ENCODE data around the gene ZNF385C. TPM values are rescaled to one million over a fixed set of nuclear protein-coding genes. Genes with fewer than 3 reads are reported as not detected.

Gene ZNF385C
- total RNA-seq, 1 donor from 2014 or later, result not detected

DNA sequence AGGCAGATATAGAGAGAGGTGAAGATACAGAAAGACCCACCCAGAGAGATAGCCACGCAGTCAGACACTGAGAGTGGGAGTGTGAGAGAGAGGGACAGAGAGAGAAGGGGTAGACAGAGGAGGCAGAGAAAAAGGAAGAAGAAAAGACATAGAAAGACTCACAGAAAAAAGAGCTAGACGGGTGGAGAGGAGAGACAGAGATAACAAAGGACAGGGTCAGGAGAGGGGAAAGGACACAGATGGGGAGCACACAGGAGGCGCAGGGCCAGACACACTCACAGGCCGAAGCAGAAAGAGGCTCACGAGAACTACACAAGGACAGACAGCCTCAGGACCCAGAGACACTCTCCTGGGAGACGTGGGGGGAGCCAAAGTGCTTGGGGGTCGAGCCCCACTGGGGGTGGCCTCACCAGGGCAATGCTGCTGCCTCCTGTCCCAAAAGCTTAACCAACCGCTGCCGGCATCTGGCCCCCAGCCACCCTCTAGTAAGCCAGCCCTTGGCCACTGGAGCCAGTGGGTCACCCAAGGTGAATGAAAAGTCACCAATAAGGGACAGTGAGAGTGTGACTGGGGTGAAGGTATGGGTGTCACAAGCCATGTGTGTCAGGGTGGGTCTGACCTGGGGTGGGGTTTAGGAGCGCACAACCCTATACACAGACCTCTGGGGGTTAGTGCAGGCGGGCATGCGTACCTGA, 3.8 kb downstream of the ZNF385C start:
- TF ChIP-seq, protein P1, sequence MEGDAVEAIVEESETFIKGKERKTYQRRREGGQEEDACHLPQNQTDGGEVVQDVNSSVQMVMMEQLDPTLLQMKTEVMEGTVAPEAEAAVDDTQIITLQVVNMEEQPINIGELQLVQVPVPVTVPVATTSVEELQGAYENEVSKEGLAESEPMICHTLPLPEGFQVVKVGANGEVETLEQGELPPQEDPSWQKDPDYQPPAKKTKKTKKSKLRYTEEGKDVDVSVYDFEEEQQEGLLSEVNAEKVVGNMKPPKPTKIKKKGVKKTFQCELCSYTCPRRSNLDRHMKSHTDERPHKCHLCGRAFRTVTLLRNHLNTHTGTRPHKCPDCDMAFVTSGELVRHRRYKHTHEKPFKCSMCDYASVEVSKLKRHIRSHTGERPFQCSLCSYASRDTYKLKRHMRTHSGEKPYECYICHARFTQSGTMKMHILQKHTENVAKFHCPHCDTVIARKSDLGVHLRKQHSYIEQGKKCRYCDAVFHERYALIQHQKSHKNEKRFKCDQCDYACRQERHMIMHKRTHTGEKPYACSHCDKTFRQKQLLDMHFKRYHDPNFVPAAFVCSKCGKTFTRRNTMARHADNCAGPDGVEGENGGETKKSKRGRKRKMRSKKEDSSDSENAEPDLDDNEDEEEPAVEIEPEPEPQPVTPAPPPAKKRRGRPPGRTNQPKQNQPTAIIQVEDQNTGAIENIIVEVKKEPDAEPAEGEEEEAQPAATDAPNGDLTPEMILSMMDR (conservative IDR thresholded peaks at IDR 0.05; ENCODE audit: low read depth, low read length), result no peak
- no peak overlapping the region for H3K4me3 ChIP-seq (ENCODE audit: low read depth, low read length)
- DNase-seq (ENCODE audit: low read depth), result no peak

DNA sequence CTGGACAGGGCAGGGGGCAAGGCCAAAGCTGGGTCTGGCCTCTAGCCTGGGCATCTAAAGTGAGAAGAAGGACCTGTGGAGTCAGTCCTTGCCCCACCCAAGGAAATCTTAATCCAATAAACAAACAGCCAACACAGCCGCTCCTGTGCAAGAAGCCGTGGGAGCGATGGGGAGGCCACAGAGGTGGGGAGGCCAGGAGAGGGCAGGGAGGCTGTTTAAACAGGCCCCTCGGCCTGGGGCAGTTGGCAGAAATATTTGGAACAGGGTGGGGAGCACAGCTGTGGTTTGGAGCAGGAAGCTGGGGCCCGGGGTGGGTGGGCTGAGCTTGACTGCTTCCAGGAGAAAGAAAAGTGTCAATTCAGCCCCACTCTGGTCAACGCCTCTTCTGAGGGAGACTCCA, 5.3 kb downstream of the ZNF385C start:
- no peak overlapping the region for H3K4me3 ChIP-seq (ENCODE audit: low read depth, low read length)
- TF ChIP-seq, protein P1 (conservative IDR thresholded peaks at IDR 0.05; ENCODE audit: low read depth, low read length), result no peak
- no peak for DNase-seq (ENCODE audit: low read depth)

DNA sequence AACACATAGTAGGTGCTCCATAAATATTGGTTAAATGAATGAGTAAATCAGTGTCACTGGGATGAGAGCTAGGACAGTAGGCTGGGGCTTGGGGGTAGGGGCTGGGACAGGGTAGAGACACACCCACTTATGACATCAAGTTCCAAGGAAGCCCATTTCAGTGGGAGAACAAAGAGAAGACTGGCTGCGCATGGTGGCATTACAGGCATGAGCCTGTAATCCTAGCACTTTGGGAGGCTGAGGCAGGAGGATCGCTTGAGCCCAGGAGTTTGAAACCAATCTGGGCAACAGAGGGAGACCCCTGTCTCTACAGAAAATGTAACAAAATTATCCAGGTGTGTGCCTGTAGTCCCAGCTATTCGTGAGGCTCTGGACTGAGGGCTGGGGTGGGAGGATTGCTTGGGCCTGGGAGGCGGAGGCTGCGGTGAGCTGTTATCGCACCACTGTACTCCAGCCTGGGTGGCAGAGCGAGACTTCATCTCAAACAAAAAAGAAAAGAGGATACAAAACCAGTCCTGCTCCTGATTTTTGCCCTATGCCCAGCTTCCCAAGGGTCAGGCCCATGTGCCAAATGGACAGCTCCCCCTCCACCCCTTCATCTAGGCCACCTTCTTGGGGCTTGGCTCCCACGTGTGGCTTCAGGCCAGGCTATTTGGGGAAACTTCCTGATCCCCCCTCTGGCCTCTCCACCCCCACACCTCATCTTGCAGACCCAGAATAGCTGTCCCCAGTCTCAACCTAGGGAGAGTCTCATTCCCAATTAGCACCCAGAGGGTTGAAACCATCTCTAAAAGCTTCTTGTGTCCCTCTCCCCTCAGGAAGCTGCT, 7.1 kb downstream of the ZNF385C start:
- TF ChIP-seq, protein P1 (conservative IDR thresholded peaks at IDR 0.05; ENCODE audit: low read depth, low read length), result no peak
- no peak overlapping the region for H3K4me3 ChIP-seq (ENCODE audit: low read depth, low read length)
- no peak for DNase-seq (ENCODE audit: low read depth)

DNA sequence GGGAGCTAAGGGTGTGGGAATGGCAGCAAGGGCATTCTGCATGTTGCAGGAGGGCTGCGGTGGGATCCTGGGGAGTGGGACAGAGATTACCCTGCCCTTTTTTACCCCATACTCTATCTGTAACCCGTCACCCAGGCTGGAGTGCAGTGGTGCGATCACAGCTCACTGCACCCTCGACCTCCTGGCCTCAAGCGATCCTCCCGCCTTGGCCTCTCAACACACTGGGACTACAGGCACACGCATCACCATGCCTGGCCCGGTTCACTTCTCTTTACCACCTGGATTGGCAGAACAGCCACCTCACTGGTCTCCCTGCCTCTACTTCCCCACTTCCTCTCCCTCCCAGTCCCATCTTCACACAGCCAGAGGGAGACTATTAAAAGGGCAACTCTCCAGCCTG, 9.5 kb downstream of the ZNF385C start:
- DNase-seq (ENCODE audit: low read depth), result no peak
- no peak overlapping the region for H3K4me3 ChIP-seq (ENCODE audit: low read depth, low read length)
- TF ChIP-seq, protein P1 (conservative IDR thresholded peaks at IDR 0.05; ENCODE audit: low read depth, low read length), result no peak

DNA sequence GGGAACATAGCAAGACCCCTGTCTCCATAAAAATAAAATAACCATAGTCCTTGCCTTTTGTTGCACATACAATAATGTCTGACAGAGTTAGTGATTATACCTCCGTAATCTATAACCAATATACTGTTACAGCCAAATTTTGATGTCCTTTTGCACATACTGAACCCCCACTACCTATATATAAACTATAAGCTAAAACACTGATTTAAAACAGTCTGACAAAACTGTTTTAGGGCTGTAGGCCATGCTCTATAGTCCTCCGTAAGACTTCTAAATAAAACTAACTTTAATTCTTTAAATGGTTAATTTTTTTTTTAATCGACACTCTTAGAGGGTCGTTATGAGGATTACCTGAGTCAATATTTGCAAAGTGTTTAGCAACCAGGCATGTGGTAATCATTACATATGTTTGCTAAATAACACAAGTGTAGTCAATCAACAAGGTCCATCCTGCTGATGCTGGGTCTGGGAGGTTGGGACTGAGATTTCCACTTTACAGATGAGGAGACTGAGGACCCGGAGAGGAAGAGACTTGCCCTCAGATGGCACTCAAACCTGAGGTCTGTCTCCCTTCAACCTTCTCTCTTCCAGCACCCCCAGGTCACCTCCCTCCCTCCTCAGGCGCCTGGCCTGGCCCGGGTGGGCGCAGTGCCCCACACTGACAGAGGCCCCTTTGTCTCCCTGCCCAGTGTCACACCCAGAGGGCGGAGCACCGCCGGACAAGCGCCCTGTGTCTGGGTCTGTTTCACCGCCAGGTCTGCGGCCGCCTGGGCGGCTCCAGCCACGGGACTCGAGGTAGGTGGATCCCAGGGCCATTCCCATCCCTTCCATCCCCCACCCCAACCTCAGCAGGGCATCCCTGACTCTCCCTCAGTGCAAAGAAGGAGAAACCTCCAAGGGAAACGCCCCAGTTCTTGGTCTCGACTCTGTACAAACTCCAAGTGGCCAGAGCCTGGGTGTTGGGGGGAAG, 10.3 kb downstream of the ZNF385C start:
- no peak overlapping the region for H3K4me3 ChIP-seq (ENCODE audit: low read depth, low read length)
- no peak for DNase-seq (ENCODE audit: low read depth)
- TF ChIP-seq, protein P1 (conservative IDR thresholded peaks at IDR 0.05; ENCODE audit: low read depth, low read length), result no peak

- TF ChIP-seq, protein P1 (conservative IDR thresholded peaks at IDR 0.05; ENCODE audit: low read depth, low read length), result no peak
- no peak overlapping the region for H3K4me3 ChIP-seq (ENCODE audit: low read depth, low read length)
- DNase-seq (ENCODE audit: low read depth), result no peak
These were observed 11.1 kb downstream of the ZNF385C start for GRCh38 chr17:42087042-42087701.

All from epithelial cell of proximal tubule (primary cell).